DOHH2 (cell line): ENCODE data around the gene GMPPA.

Experiments
- H3F3A ChIP-seq: fragments of 200-600 bp; sonication (generic), shearing (Covaris generic); 2 replicates; pipeline ENCODE4 v1.6.0; 2016; ENCODE audit warnings: antibody characterized with exemption, mild to moderate bottlenecking; ENCODE audit not compliant: control insufficient read depth, insufficient read depth
- H3K27ac ChIP-seq: fragments of 200-600 bp; sonication (generic); 2 replicates; pipeline ENCODE4 v1.5.1; 2014; ENCODE audit warnings: low read depth, mild to moderate bottlenecking, low read length, moderate library complexity
- H3K27me3 ChIP-seq: fragments of 200-600 bp; sonication (generic); 2 replicates; pipeline ENCODE4 v1.6.1; 2014; ENCODE audit warnings: mild to moderate bottlenecking, low read length, mixed read lengths; ENCODE audit not compliant: control insufficient read depth
- H3K36me3 ChIP-seq: fragments of 200-600 bp; sonication (generic); 2 replicates; pipeline ENCODE4 v1.6.1; 2014; ENCODE audit warnings: mild to moderate bottlenecking, low read length, moderate library complexity, mixed read lengths; ENCODE audit not compliant: control insufficient read depth
- H3K4me1 ChIP-seq: fragments of 200-600 bp; sonication (generic); 2 replicates; pipeline ENCODE4 v1.6.1; 2014; ENCODE audit warnings: mild to moderate bottlenecking, low read length, mixed read lengths; ENCODE audit not compliant: control insufficient read depth
- H3K4me2 ChIP-seq: fragments of 200-600 bp; sonication (generic); 2 replicates; pipeline ENCODE4 v1.6.0; 2014; ENCODE audit warnings: mild to moderate bottlenecking, low read length, moderate library complexity
- H3K4me3 ChIP-seq: fragments of 200-600 bp; sonication (generic); 2 replicates; pipeline ENCODE4 v1.5.1; 2014; ENCODE audit warnings: mild to moderate bottlenecking, low read length, mixed read lengths
- H3K79me2 ChIP-seq: fragments of 200-600 bp; sonication (generic); 2 replicates; pipeline ENCODE4 v1.6.1; 2014; ENCODE audit warnings: mild to moderate bottlenecking, low read length, mixed read lengths; ENCODE audit not compliant: control insufficient read depth
- H3K9me2 ChIP-seq: fragments of 200-600 bp; sonication (generic); replicated peaks from 2 replicates; pipeline ENCODE4 v1.6.1; 2014; ENCODE audit warnings: mild to moderate bottlenecking, low read length, mixed read lengths; ENCODE audit not compliant: control insufficient read depth
- H3K9me3 ChIP-seq: fragments of 200-600 bp; sonication (generic); 2 replicates; pipeline ENCODE4 v1.6.1; 2014; ENCODE audit warnings: antibody characterized with exemption, low read length, mixed read lengths; ENCODE audit not compliant: control insufficient read depth, insufficient read depth
- H4K20me1 ChIP-seq: fragments of 200-600 bp; sonication (generic); 2 replicates; pipeline ENCODE4 v1.6.0; 2014; ENCODE audit warnings: low read depth, mild to moderate bottlenecking, antibody characterized with exemption, low read length, moderate library complexity; ENCODE audit not compliant: control insufficient read depth, insufficient read depth
- EZH2phosphoT487 ChIP-seq: fragments of 200-600 bp; sonication (generic); IDR thresholded peaks from 2 replicates; pipeline ENCODE4 v1.6.1; 2017; ENCODE audit warnings: borderline replicate concordance, mild to moderate bottlenecking, antibody characterized with exemption, low read length, moderate library complexity, mixed read lengths
- TF ChIP-seq, protein P1 (sequence below): fragments of 200-600 bp; sonication (generic); IDR thresholded peaks from one replicate; pipeline ENCODE4 v1.5.1; 2014; ENCODE audit warnings: antibody characterized with exemption, mild to moderate bottlenecking, low read depth, low read length; ENCODE audit not compliant: poor library complexity, severe bottlenecking

The GMPPA gene

DNA sequence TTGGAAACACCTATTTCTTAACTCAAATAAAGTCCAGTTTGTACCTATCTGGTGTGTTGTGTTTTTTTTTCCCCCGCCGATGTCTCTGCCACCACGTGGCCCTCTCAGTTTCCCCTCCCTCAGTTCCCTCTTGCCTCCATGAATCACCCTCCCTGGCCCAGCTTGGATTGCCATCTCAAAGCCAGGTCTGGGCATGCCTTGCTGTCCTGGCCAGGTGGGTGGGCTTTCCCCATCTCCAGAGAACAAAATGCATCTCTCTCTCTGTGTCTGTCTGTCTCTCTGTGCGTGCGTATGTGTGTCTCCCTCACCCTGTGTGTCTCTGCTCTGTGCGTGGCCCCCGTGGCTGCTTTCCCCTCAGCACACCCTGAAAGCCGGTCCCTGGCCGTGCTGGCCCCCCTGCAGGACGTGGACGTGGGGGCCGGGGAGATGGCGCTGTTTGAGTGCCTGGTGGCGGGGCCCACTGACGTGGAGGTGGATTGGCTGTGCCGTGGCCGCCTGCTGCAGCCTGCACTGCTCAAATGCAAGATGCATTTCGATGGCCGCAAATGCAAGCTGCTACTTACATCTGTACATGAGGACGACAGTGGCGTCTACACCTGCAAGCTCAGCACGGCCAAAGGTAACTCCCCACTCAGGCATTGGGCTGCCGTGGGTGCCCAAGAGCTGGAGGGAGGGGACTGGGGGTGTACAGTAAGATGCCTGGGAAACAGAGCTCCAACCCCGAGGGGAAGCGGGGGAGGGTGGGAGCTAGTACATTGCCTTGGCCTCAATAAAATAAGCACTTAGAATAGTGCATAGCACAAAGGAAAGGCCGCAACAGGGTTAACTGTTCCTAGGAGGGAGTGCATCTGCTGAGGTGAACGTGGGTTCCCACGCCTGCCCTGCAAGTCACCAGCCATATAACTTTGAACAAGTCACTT is 31.6 kb upstream of the GMPPA start:
- Histone ChIP-seq H3K27ac (no peak overlapping the region), H3K9me2 (no peaks in the 10 kb centered on the region), H3K79me2 (no peaks in the 10 kb centered on the region), H3F3A (no peaks in the 10 kb centered on the region), H3K4me3 (no peak overlapping the region), H3K4me1 (no peaks in the 10 kb centered on the region), H3K9me3 (no peaks in the 10 kb centered on the region), H3K27me3 (no peaks in the 10 kb centered on the region), H4K20me1 (no peaks in the 10 kb centered on the region), H3K36me3 (no peaks in the 10 kb centered on the region), H3K4me2 (no peak overlapping the region)
- TF ChIP-seq, protein P1, sequence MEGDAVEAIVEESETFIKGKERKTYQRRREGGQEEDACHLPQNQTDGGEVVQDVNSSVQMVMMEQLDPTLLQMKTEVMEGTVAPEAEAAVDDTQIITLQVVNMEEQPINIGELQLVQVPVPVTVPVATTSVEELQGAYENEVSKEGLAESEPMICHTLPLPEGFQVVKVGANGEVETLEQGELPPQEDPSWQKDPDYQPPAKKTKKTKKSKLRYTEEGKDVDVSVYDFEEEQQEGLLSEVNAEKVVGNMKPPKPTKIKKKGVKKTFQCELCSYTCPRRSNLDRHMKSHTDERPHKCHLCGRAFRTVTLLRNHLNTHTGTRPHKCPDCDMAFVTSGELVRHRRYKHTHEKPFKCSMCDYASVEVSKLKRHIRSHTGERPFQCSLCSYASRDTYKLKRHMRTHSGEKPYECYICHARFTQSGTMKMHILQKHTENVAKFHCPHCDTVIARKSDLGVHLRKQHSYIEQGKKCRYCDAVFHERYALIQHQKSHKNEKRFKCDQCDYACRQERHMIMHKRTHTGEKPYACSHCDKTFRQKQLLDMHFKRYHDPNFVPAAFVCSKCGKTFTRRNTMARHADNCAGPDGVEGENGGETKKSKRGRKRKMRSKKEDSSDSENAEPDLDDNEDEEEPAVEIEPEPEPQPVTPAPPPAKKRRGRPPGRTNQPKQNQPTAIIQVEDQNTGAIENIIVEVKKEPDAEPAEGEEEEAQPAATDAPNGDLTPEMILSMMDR: no peak
- no peak for TF ChIP-seq EZH2phosphoT487

- H3K4me1 ChIP-seq: no peaks in the 10 kb centered on the region
- TF ChIP-seq EZH2phosphoT487: no peak
- TF ChIP-seq, protein P1: no peak
- H3K4me3 ChIP-seq: no peak overlapping the region
- no peaks in the 10 kb centered on the region for H3K27me3 ChIP-seq
- H4K20me1 ChIP-seq: no peaks in the 10 kb centered on the region
- no peaks in the 10 kb centered on the region for H3K9me3 ChIP-seq
- no peak overlapping the region for H3K4me2 ChIP-seq
- H3F3A ChIP-seq: no peaks in the 10 kb centered on the region
- no peaks in the 10 kb centered on the region for H3K36me3 ChIP-seq
- no peaks in the 10 kb centered on the region for H3K9me2 ChIP-seq
- H3K79me2 ChIP-seq: no peaks in the 10 kb centered on the region
- no peak overlapping the region for H3K27ac ChIP-seq
Observed at GRCh38 chr2:219467736-219468075, 31.0 kb upstream of the GMPPA start.

DNA sequence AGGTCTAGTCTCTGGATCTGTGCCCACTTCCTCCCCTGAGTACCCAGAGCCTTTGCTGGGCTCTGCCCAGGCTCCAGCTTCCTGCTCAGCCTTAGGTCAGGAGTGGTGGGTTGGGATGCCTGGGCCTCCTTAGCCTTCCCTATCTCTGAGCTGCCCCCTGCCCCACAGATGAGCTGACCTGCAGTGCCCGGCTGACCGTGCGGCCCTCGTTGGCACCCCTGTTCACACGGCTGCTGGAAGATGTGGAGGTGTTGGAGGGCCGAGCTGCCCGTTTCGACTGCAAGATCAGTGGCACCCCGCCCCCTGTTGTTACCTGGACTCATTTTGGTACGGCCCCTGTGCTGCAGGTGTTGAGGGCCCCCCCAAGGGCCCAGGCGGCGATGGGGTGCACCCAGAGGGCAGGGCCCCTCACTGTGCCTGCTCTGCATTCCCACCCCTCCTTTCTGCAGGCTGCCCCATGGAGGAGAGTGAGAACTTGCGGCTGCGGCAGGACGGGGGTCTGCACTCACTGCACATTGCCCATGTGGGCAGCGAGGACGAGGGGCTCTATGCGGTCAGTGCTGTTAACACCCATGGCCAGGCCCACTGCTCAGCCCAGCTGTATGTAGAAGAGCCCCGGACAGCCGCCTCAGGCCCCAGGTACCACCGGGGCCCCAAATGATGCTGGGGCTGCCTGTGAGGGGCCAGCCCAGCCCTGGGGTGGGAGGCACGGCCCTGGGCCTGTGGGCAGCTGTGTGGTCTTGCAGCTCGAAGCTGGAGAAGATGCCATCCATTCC is 30.1 kb upstream of the GMPPA start:
- H3K27ac ChIP-seq: no peak overlapping the region
- no peaks in the 10 kb centered on the region for H3K79me2 ChIP-seq
- H3K9me2 ChIP-seq: no peaks in the 10 kb centered on the region
- H3K9me3 ChIP-seq: no peaks in the 10 kb centered on the region
- no peaks in the 10 kb centered on the region for H4K20me1 ChIP-seq
- no peak for TF ChIP-seq EZH2phosphoT487
- TF ChIP-seq, protein P1: no peak
- H3F3A ChIP-seq: no peaks in the 10 kb centered on the region
- H3K4me1 ChIP-seq: no peaks in the 10 kb centered on the region
- no peak overlapping the region for H3K4me2 ChIP-seq
- no peaks in the 10 kb centered on the region for H3K36me3 ChIP-seq
- no peak overlapping the region for H3K4me3 ChIP-seq
- H3K27me3 ChIP-seq: no peaks in the 10 kb centered on the region
